Stomach (tissue), 9 donors: ENCODE results near the gene NFKBIB. TPM values are rescaled to one million over a fixed set of nuclear protein-coding genes. Genes with fewer than 3 reads are reported as not detected.

Experiments
- DNase-seq, 2 donors: peaks; one replicate each; pipeline versions ENCODE4 v3.0.0 to v3.0.0-alpha.2; 2013 to 2019
- H3K27ac ChIP-seq, 5 donors: fragments of 200-600 bp in 4 of 5; sonication (generic) in 4 of 5; one replicate each; pipeline ENCODE4 v1.5.1; 2013 to 2019; ENCODE audit warnings: mild to moderate bottlenecking in 1 of 5, moderate library complexity in 1 of 5
- H3K27me3 ChIP-seq, 3 donors: fragments of 200-600 bp; sonication (generic); one replicate each; pipeline ENCODE4 v1.5.1; 2017 to 2019; ENCODE audit warnings: mixed run types in 1 of 3
- H3K36me3 ChIP-seq, 4 donors: fragments of 200-600 bp; sonication (generic); 1 replicate in 3 of 4; 2 replicates in 1 of 4; pipeline ENCODE4 v1.5.1; 2016 to 2019
- H3K4me1 ChIP-seq, 4 donors: fragments of 200-600 bp; sonication (generic); one replicate each; pipeline ENCODE4 v1.5.1; 2016 to 2019
- H3K4me3 ChIP-seq, 4 donors: fragments of 200-600 bp; sonication (generic) in 3 of 4; one replicate each; pipeline ENCODE4 v1.5.1; 2016 to 2019; ENCODE audit warnings: mild to moderate bottlenecking in 1 of 4
- H3K9me3 ChIP-seq, 4 donors: fragments of 200-600 bp; sonication (generic); one replicate each; pipeline ENCODE4 v1.5.1; 2016 to 2019
- EP300 ChIP-seq: sonication (generic); formaldehyde crosslinking; IDR thresholded peaks from one replicate; pipeline ENCODE4 v1.6.1; 2017; ENCODE audit warnings: antibody characterized with exemption
- POLR2A ChIP-seq, 4 donors: fragments of 450-650 bp; IDR thresholded peaks; one replicate each; pipeline ENCODE4 v1.6.1; 2016; ENCODE audit warnings: antibody characterized with exemption in 4 of 4, control low read depth in 2 of 4, mild to moderate bottlenecking in 1 of 4, moderate library complexity in 1 of 4
- POLR2AphosphoS5 ChIP-seq, 3 donors: sonication (generic); formaldehyde crosslinking; IDR thresholded peaks; one replicate each; pipeline ENCODE4 v1.6.1; 2016; ENCODE audit warnings: antibody characterized with exemption in 3 of 3
- whole genome bisulfite sequencing, 5 donors: extraction: QIAGEN DNeasy Blood & Tissue Kit in 3 of 5; methylation state at CpG; one replicate each; pipeline versions ENCODE4 v1.1.5 to v1.1.7; 2013 to 2018; 5-methylcytosine and 5-hydroxymethylcytosine counted together
- intact Hi-C: fragments of 100-400 bp; cut with DNase I; formaldehyde crosslinking; loops from one replicate; pipeline ENCODE4 v1.15.1; 2023; ENCODE audit warnings: low total_unique reads
- polyA plus RNA-seq, 3 donors: library from polyadenylated mRNA; stranded (reverse); fragments of 200-250 nt; gene quantifications; one replicate each; pipeline ENCODE4 v1.2.3, GENCODE V29; 2013
- total RNA-seq, 5 donors: library from RNA; depleted of rRNA; stranded (reverse); fragments of >200 nt; gene quantifications; one replicate each; pipeline versions ENCODE4 v1.1.0 to v1.2.3, GENCODE V29; 2014 to 2016
- TF ChIP-seq, protein P1 (sequence below), 7 experiments: fragments of 450-650 bp in 4 of 7; fragments of 200-600 bp in 3 of 7; sonication (generic) in 3 of 7; IDR thresholded peaks; one replicate each; pipeline ENCODE4 v1.5.1; 2016 to 2019; ENCODE audit warnings: antibody characterized with exemption in 7 of 7, control low read depth in 2 of 7, mild to moderate bottlenecking in 1 of 7
- donor health status: healthy with polysubstance abuse.
- donor health status: Bipolar disorder and iron deficiency.
- donor health status: healthy.

The NFKBIB gene
- total and polyA plus RNA-seq, 8 donors = 5.4 to 93.3 (median 29.6) TPM; not detected in 1

GRCh38 chr19:38919837-38920601 lies 20.2 kb downstream of the NFKBIB start:
- no peak for DNase-seq
- intact Hi-C loops = no loop called here
- peaks cover 12 to 53% (median 42%) of the 10 kb centered on the region in 4 donors for H3K36me3 ChIP-seq
- no peak overlapping the region for H3K27ac ChIP-seq
- H3K4me1 ChIP-seq = no peaks in the 10 kb centered on the region
- H3K9me3 ChIP-seq = no peaks in the 10 kb centered on the region
- TF ChIP-seq POLR2AphosphoS5 (IDR thresholded peaks at IDR 0.05) = no peak
- H3K27me3 ChIP-seq = no peaks in the 10 kb centered on the region
- H3K4me3 ChIP-seq = no peak overlapping the region
- 70 to 76% (median 71%) methylated on average over 20 to 21 of the region's 21 CpGs for WGBS, 5 donors

GRCh38 chr19:38920602-38921419 lies 21.0 kb downstream of the NFKBIB start:
- TF ChIP-seq, protein P1, sequence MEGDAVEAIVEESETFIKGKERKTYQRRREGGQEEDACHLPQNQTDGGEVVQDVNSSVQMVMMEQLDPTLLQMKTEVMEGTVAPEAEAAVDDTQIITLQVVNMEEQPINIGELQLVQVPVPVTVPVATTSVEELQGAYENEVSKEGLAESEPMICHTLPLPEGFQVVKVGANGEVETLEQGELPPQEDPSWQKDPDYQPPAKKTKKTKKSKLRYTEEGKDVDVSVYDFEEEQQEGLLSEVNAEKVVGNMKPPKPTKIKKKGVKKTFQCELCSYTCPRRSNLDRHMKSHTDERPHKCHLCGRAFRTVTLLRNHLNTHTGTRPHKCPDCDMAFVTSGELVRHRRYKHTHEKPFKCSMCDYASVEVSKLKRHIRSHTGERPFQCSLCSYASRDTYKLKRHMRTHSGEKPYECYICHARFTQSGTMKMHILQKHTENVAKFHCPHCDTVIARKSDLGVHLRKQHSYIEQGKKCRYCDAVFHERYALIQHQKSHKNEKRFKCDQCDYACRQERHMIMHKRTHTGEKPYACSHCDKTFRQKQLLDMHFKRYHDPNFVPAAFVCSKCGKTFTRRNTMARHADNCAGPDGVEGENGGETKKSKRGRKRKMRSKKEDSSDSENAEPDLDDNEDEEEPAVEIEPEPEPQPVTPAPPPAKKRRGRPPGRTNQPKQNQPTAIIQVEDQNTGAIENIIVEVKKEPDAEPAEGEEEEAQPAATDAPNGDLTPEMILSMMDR (IDR thresholded peaks at IDR 0.05) = no peak
- TF ChIP-seq POLR2AphosphoS5 (IDR thresholded peaks at IDR 0.05) = no peak
- whole genome bisulfite sequencing, 5 donors = 74 to 85% (median 80%) methylated on average over 8 to 14 of the region's 14 CpGs
- Histone ChIP-seq H3K4me3 (no peak overlapping the region), H3K27me3 (no peaks in the 10 kb centered on the region), H3K27ac (no peak overlapping the region), H3K36me3 (peaks cover 18 to 53% (median 43%) of the 10 kb centered on the region in 4 donors), H3K9me3 (no peaks in the 10 kb centered on the region), H3K4me1 (no peaks in the 10 kb centered on the region)
- intact Hi-C loops = no loop called here
- DNase-seq = no peak

DNA sequence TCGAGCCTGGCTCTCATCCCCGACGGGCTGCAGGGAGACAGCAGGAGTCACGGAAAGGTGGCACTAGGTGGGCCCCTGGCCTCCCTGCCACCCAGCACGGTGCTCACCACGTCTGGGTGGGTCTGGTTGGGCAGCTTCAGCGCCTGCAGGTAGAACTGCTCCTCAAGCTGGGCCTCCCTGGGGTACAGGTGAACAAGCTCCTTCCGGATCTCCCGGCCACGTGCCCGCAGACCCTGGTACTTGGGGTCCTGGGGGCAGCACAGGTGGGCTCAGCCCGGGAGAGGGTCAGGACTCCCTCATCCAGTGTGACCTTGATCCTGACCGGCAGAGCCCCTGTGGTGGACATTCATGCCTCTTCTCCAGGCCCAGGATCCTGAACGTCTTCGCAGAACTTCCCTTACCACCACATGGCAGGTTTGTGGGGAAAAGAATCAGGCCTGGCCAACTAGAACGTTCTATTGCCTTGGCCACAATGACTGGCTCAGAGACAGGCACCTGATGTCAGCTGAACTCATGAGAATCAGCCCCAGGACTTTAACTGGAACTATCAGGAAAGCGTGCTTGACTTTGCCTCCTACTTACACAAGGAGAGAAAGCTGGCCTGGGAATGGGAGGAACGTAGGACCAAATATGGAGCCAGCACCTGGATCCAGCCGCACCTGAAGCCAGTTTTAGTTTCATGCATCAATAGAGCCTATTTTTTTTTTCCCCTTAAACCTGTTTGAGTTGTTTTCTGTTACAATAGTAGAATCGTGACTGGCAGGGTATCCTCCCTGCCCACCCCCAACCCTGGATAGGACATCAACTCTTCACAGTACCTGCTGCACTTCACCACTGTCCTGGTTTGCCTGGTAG lies 21.9 kb downstream of the NFKBIB start:
- peaks cover 18 to 56% (median 44%) of the 10 kb centered on the region in 4 donors for H3K36me3 ChIP-seq

DNA sequence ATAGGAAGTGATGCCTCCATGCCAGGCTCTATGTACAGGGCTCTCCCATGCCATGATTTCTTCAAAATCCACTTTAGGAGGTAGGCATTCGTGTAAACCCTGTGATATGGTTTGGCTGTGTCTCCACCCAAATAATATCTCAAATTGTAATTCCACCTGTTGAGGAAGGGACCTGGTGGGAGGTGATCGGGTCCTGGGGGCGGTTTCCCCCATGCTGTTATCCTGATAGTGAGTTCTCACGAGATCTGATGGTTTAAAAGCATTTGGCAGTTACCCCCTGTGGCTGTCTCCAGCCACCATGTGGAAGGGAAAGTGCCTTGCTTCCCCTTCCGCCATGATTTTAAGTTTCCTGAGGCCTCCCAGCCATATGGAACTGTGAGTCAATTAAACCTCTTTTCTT lies 22.7 kb downstream of the NFKBIB start:
- no peaks in the 10 kb centered on the region for H3K9me3 ChIP-seq
- no peak overlapping the region for H3K4me3 ChIP-seq
- H3K27me3 ChIP-seq = no peaks in the 10 kb centered on the region
- H3K27ac ChIP-seq = no peak overlapping the region
- WGBS, 5 donors = 92 to 96% (median 93%) methylated on average over 5 of the region's 5 CpGs
- no peak for DNase-seq
- H3K4me1 ChIP-seq = no peaks in the 10 kb centered on the region
- TF ChIP-seq POLR2AphosphoS5 (IDR thresholded peaks at IDR 0.05) (no peak), EP300 (no peak), POLR2A (IDR thresholded peaks at IDR 0.05) (no peak)
- TF ChIP-seq, protein P1 (IDR thresholded peaks at IDR 0.05) = no peak
- peaks cover 18 to 56% (median 44%) of the 10 kb centered on the region in 4 donors for H3K36me3 ChIP-seq
- intact Hi-C loops = no loop called here

More for the DNA sequence above, 21.9 kb downstream of the NFKBIB start:
- TF ChIP-seq POLR2A (IDR thresholded peaks at IDR 0.05) = no peak
- TF ChIP-seq, protein P1 (IDR thresholded peaks at IDR 0.05) = no peak
- TF ChIP-seq POLR2AphosphoS5 (IDR thresholded peaks at IDR 0.05) = no peak
- TF ChIP-seq EP300 = no peak
- Histone ChIP-seq H3K9me3 (no peaks in the 10 kb centered on the region), H3K4me3 (no peak overlapping the region), H3K27me3 (no peaks in the 10 kb centered on the region), H3K4me1 (no peaks in the 10 kb centered on the region), H3K27ac (no peak overlapping the region)
- DNase-seq = no peak
- WGBS, 5 donors = 88 to 95% (median 93%) methylated on average over 6 to 20 of the region's 20 CpGs
- intact Hi-C loops = no loop called here
